Endothelial cell of coronary artery (primary cell): ENCODE measurements around the gene TUBB2B. TPM values are rescaled to one million over a fixed set of nuclear protein-coding genes. Genes with fewer than 3 reads are reported as not detected.

Experiments
- total RNA-seq: library from RNA; depleted of rRNA; stranded (reverse); fragments of >200 nt; gene quantifications from 2 replicates; pipeline ENCODE4 v1.2.3, GENCODE V29; 2014

TUBB2B gene
- 0.63 and 2.9 TPM in 2 replicates for total RNA-seq

DNA sequence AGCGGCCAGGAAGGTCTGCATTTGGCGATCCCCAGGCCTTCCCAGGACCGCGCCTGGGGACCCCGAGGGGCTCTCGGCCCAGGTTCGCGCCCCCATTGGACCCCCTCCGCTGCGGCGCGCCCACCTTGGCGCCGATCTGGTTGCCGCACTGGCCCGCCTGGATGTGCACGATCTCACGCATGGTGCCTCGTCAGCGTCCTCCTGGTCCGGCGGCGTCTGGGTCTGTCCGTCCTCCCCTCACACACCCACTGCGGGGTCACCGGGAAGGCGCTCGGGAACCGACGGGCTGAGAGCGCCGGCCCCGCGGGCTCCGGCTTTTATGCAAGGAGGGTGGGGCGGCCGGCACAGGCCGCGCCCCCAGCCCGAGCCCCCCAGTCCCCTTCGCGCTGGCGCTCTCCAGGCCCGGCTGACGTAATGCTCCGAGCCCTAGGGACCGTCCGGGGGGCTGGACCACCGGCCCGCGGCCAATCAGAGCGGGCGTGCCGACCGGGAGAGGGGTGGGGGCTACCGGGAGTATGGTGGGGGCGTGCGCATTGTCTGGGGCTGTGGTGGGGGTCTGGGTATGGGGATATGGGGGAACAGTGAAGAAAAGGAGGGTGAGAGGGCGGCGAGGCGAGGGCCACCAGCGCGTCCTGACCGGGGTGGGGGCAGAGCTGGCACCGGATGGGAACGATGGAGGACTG lies at the start of gene TUBB2B:
Gene TUBB2B, minus strand, starts transcription at position 291 of the 683 bp plus-strand sequence. Its CDS starts 110 bp downstream, at position 181.

GRCh38 chr6:3258720-3259490 lies 31.5 kb upstream of the TUBB2B start, which contains the start of gene PSMG4:
Gene PSMG4 (plus strand): TSS chr6:3258947. CDS start chr6:3259023, 76 bp downstream.

Other genes starting within 250 kb of the TUBB2B start
- 11.7 and 13.9 TPM in 2 replicates for gene NQO2, start 227.8 kb downstream of the TUBB2B start, total RNA-seq
- 18.6 and 21.7 TPM in 2 replicates for gene RIPK1, start 159.2 kb downstream of the TUBB2B start, total RNA-seq
- 7.6 and 9.4 TPM in 2 replicates for gene BPHL, start 108.9 kb downstream of the TUBB2B start, total RNA-seq
- 64.7 and 102 TPM in 2 replicates for gene TUBB2A, start 70.1 kb downstream of the TUBB2B start, total RNA-seq
- 63.9 and 65.9 TPM in 2 replicates for gene PSMG4, start 31.3 kb upstream of the TUBB2B start, total RNA-seq
- gene SLC22A23, start 229.4 kb upstream of the TUBB2B start, total RNA-seq = 4.4 and 9.0 TPM in 2 replicates